ENCODE results near the gene TUB.

GRCh38 chr11:8081591-8082250, 710 bp downstream of the TUB start:
- TF ChIP-seq, protein P1, sequence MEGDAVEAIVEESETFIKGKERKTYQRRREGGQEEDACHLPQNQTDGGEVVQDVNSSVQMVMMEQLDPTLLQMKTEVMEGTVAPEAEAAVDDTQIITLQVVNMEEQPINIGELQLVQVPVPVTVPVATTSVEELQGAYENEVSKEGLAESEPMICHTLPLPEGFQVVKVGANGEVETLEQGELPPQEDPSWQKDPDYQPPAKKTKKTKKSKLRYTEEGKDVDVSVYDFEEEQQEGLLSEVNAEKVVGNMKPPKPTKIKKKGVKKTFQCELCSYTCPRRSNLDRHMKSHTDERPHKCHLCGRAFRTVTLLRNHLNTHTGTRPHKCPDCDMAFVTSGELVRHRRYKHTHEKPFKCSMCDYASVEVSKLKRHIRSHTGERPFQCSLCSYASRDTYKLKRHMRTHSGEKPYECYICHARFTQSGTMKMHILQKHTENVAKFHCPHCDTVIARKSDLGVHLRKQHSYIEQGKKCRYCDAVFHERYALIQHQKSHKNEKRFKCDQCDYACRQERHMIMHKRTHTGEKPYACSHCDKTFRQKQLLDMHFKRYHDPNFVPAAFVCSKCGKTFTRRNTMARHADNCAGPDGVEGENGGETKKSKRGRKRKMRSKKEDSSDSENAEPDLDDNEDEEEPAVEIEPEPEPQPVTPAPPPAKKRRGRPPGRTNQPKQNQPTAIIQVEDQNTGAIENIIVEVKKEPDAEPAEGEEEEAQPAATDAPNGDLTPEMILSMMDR (conservative IDR thresholded peaks at IDR 0.05 in 1 of 2, IDR thresholded peaks at IDR 0.05 in 1 of 2; ENCODE audit: low read depth in 1 of 2, low read length in 2 of 2), result no peak
- TF ChIP-seq EZH2 (IDR thresholded peaks at IDR 0.05; ENCODE audit: low read length, missing control alignments), result no peak

Measured in fibroblast of lung (primary cell).